Activated naive CD8-positive, alpha-beta T cell treated with anti-CD3 and anti-CD28 coated beads for 36 hours (primary cell): ENCODE measurements around the gene ZBTB18. TPM values are rescaled to one million over a fixed set of nuclear protein-coding genes. Genes with fewer than 3 reads are reported as not detected.

Experiments
- DNase-seq: peaks from one replicate; pipeline ENCODE4 v3.0.0; 2021
- H3K27ac Mint-ChIP-seq: one replicate; pipeline ENCODE4 v1.8.0; 2022; ENCODE audit warnings: mild to moderate bottlenecking, moderate library complexity, mixed read lengths
- H3K27me3 Mint-ChIP-seq: one replicate; pipeline ENCODE4 v1.8.0; 2022; ENCODE audit warnings: mild to moderate bottlenecking, mixed read lengths
- H3K36me3 Mint-ChIP-seq: one replicate; pipeline ENCODE4 v1.8.0; 2021; ENCODE audit warnings: mild to moderate bottlenecking, mixed read lengths
- H3K4me1 Mint-ChIP-seq: one replicate; pipeline ENCODE4 v1.8.0; 2021; ENCODE audit warnings: mixed read lengths
- H3K4me3 Mint-ChIP-seq: one replicate; pipeline ENCODE4 v1.8.0; 2022; ENCODE audit warnings: mild to moderate bottlenecking, moderate library complexity, mixed read lengths
- H3K9me3 Mint-ChIP-seq: one replicate; pipeline ENCODE4 v1.8.0; 2022; ENCODE audit warnings: mixed read lengths
- total RNA-seq, 2 experiments: library from RNA; stranded (reverse); gene quantifications; one replicate each; pipeline ENCODE4 v1.2.3, GENCODE V29; 2021

The ZBTB18 gene
- total RNA-seq, 2 experiments from 2014 or later = 5.6 to 5.7 TPM

GRCh38 chr1:244099258-244099930 lies 48.3 kb downstream of the ZBTB18 start:
- DNase-seq = no peak
- Mint-ChIP-seq H3K27me3 (peaks cover 6% of the 10 kb centered on the region), H3K9me3 (peaks cover 2% of the 10 kb centered on the region), H3K27ac (no peak overlapping the region), H3K4me3 (no peak overlapping the region), H3K36me3 (peaks cover 5% of the 10 kb centered on the region), H3K4me1 (peaks cover 29% of the 10 kb centered on the region)

- Mint-ChIP-seq H3K36me3 (peaks cover 5% of the 10 kb centered on the region), H3K27me3 (peaks cover 6% of the 10 kb centered on the region), H3K9me3 (peaks cover 2% of the 10 kb centered on the region), H3K27ac (no peak overlapping the region), H3K4me1 (peaks cover 29% of the 10 kb centered on the region), H3K4me3 (no peak overlapping the region)
- DNase-seq = no peak
These were observed 49.2 kb downstream of the ZBTB18 start for GRCh38 chr1:244100276-244100675.

DNA sequence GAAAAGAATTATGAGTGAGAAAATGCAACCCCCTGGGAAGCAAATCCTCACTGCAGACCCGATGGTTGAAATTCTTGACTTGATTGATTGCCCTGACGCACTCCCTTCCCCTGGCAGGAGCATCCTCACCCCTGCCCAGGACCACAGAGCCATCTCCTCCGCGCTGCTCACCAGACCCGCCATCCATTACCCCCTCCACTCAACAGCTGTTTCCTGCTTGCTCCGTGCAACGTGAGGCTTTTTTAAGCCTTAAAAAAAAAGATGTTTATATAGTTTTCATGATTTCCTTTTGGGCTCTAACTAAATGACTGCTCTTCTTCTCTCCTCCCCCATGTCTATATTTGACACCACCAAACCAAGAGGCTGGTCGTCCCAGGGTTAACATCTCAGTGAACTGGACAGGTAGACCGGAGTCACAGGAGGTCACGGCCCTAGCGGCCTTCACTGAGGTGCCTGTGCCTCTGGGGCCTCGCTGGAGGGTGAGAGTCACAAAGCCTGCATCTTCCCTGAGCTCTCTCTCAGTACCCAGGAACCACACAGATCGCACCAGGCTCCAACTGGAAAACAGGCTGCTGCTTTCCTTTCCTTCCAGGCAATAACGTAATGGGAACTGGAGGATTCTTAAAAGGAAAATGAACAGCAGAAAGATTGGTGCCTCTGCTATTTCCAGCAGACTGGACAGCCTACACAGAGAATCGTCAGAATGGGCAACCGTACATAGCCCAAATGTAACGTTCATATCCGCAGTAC lies 49.8 kb downstream of the ZBTB18 start:
- peak overlapping the region; percentile 59 for H3K4me3 Mint-ChIP-seq
- H3K4me1 Mint-ChIP-seq = peaks cover 29% of the 10 kb centered on the region
- peaks cover 2% of the 10 kb centered on the region for H3K9me3 Mint-ChIP-seq
- H3K27ac Mint-ChIP-seq = peak overlapping the region; percentile 11
- H3K27me3 Mint-ChIP-seq = peaks cover 6% of the 10 kb centered on the region
- peaks cover 5% of the 10 kb centered on the region for H3K36me3 Mint-ChIP-seq
- no peak for DNase-seq

- peaks cover 29% of the 10 kb centered on the region for H3K4me1 Mint-ChIP-seq
- H3K4me3 Mint-ChIP-seq = no peak overlapping the region
- H3K27me3 Mint-ChIP-seq = peaks cover 6% of the 10 kb centered on the region
- H3K9me3 Mint-ChIP-seq = peaks cover 2% of the 10 kb centered on the region
- no peak overlapping the region for H3K27ac Mint-ChIP-seq
- DNase-seq = no peak
- peaks cover 5% of the 10 kb centered on the region for H3K36me3 Mint-ChIP-seq
These were observed 51.0 kb downstream of the ZBTB18 start for GRCh38 chr1:244102046-244102445.

DNA sequence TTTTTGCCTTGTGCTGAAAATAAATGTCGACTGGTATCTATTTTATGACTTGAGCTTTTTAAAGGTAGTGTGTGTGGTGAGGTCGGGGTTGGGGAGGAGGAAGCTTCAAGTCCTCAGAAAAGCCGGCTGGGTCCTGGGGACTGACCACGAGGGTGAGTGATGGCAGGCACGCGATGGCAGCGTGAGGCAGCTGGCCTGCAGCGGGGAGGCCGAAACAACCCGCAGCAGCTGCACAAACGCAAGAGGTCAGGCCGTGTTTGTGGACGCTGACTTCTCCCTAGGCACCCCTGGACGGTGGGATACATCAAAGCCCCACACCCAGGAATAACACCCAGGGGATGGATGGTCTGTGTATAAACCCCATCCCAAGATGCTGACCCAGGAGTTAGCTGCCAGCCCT lies 51.4 kb downstream of the ZBTB18 start:
- DNase-seq = no peak
- H3K27ac Mint-ChIP-seq = no peak overlapping the region
- H3K4me1 Mint-ChIP-seq = peaks cover 26% of the 10 kb centered on the region
- no peak overlapping the region for H3K4me3 Mint-ChIP-seq
- peaks cover 2% of the 10 kb centered on the region for H3K9me3 Mint-ChIP-seq
- H3K27me3 Mint-ChIP-seq = peaks cover 6% of the 10 kb centered on the region
- H3K36me3 Mint-ChIP-seq = peaks cover 5% of the 10 kb centered on the region

DNA sequence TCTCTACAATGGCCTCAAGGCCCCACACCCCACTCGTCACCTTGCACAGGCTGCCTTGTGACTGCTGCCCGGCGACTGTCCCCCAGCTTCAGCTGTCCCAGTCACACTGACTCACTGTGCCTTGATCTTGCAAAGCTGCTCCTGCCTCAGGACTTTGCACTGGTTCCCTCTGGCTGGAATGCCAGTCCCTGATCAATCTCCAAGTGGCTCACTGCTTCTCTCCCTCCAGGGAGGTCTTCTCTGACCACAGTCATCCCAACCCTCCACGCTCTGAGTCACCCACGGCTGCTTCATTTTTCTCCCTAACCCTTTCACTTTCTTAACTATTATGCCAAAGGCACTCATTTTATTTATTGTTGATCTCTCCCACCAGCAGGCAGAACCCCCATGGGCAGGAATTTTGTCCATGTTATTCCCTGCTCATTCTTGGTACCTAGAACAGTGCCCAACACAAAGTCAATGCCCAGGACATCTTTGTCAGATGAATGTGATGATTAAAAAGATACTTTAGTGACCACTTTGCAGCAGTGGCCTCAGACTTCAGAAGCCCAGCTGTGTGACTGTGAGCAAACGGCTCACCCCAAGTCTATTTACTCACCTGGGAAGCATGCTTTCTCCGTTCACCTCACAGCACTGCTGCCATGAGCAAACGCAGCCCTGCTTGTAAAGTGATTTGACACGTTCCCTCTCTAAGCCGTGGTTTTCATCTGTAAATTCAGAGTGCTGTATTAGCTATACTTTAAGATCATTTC lies 53.4 kb downstream of the ZBTB18 start:
- H3K27ac Mint-ChIP-seq = no peak overlapping the region

GRCh38 chr1:244106176-244106575 lies 55.1 kb downstream of the ZBTB18 start:
- Mint-ChIP-seq H3K4me1 (peaks cover 4% of the 10 kb centered on the region), H3K27me3 (no peaks in the 10 kb centered on the region), H3K27ac (no peak overlapping the region), H3K36me3 (no peaks in the 10 kb centered on the region), H3K9me3 (no peaks in the 10 kb centered on the region), H3K4me3 (no peak overlapping the region)
- DNase-seq = no peak

More for the DNA sequence above, 53.4 kb downstream of the ZBTB18 start:
- H3K27me3 Mint-ChIP-seq = peaks cover 6% of the 10 kb centered on the region
- H3K36me3 Mint-ChIP-seq = peaks cover 5% of the 10 kb centered on the region
- H3K4me3 Mint-ChIP-seq = no peak overlapping the region
- no peaks in the 10 kb centered on the region for H3K9me3 Mint-ChIP-seq
- no peak for DNase-seq
- H3K4me1 Mint-ChIP-seq = peaks cover 17% of the 10 kb centered on the region

Other genes starting within 250 kb of the ZBTB18 start
- 10 to 100 TPM; 19.1 to 21.5 TPM for gene AKT3, start 201.0 kb upstream of the ZBTB18 start, total RNA-seq